Renal cortex interstitium (tissue), 11 donors: Measurements from ENCODE around the gene GALNT2. TPM values are rescaled to one million over a fixed set of nuclear protein-coding genes. Genes with fewer than 3 reads are reported as not detected.

Source experiments
- DNase-seq, 11 donors: peaks; one replicate each; pipeline ENCODE4 v3.0.0-alpha.2; 2013; ENCODE audit warnings: low read depth in 9 of 11, low spot score in 4 of 11; ENCODE audit errors: extremely low read depth in 1 of 11
- polyA plus RNA-seq, 3 donors: library from polyadenylated mRNA; unstranded; fragments of 120-200 nt; gene quantifications; one replicate each; pipeline ENCODE4 v1.2.1, GENCODE V29; 2013; ENCODE audit not compliant: insufficient read length in 3 of 3

Gene GALNT2
- polyA plus RNA-seq, 3 donors = 57.1 to 65.1 (median 59.2) TPM

- no peak for DNase-seq
Observed at GRCh38 chr1:230284891-230285290, 217.9 kb downstream of the GALNT2 start.

DNA sequence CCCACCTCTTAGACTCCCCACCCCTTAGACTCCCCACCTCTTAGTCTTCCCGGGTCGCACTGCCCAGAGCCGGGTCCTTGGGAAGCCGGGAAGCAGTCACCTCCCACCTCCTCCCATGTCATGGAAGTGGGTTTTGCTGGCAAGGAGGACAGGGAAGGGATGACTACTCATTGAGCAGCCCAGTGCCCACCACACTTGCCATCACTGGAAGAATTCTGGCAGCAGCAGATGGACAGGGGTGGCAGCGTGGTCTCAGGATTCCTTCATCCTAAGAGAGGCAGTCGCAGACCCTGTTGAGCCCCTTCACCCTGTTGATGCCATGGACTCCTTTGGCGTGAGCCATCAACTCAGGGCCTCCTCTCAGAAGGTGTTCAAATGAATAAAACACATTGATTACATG lies 218.3 kb downstream of the GALNT2 start:
- no peak for DNase-seq

DNA sequence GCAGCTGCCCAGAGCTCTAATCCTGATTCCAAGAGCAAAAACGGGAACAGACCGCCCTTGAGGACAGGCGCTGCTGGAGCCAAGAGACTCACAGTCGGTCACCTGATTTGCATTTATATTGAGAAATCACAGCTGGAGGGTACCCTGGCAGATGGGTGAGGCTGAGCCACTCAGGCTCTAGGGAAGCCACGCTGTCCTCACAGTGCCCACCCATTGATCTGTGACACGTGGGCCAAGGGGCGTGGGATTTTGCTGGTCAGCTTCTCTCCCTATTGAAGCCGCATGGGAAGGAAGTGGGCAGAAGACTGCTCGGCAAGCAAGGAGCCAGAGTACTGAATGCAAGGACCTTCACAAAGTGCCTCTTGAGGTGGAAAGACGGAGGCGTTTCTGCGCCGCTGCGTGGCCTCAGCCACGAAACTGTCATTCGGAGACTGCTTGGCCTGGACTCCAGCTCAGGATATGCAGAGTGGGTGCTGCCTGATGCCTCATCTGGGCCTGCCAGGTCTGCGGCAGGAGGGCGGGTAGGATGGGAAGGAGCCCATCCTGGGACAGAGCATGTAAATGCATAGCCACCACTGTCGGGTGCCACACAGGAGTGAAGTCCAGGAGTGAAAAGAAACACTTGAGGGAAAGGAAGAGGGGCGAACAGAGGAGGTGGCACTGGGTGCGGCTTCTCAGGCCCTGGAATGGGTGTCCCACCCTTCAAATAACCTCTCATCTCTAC lies 219.3 kb downstream of the GALNT2 start:
- DNase-seq = no peak

GRCh38 chr1:230286890-230287269 lies 219.8 kb downstream of the GALNT2 start:
- no peak for DNase-seq

GRCh38 chr1:230287674-230288315 lies 220.8 kb downstream of the GALNT2 start:
- DNase-seq = no peak

GRCh38 chr1:230288641-230289349 lies 221.8 kb downstream of the GALNT2 start:
- no peak for DNase-seq

GRCh38 chr1:230289350-230289644 lies 222.3 kb downstream of the GALNT2 start:
- no peak for DNase-seq

DNA sequence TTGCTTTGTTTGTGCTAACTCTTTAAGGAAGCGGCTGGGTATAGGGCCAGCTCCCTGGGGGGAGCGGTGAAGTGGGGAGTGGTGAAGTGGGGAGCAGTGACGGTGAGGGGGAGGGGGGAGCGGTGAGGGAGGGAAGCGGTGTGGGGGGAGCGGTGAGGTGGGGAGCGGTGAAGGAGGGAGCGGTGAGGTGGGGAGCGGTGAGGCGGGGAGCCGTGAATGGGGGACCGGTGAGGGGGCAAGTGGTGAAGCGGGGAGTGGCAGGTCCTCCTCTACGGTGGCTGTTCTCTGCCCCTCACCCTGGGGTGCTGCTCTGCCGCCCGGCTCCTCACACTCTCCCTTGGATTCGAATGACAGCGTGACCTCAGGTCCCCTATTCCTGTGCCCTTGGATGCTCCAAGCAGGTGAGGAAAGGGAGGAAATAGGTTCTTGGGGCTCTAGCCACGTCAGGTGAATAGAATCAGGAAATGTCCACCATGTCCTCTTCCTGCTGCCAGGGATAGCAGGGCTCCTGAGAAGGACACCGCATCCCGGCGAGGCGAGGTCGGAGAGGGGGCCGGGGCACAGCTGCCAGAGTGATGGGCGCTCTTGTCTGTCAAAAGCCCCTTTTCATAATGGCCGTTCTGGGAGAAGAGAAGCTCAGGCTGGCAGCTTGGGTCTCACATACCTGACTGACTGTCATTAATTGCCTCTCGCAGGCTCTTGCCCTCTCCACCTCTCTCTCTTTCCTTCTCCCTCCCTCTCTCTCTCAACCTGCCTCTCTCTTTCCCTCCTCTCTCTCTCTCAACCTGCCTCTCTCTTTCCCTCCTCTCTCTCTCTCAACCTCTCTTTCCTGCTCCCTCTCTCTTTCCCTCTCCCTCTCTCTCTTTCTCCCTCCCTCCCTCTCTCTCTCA lies 224.9 kb downstream of the GALNT2 start:
- DNase-seq = no peak

DNA sequence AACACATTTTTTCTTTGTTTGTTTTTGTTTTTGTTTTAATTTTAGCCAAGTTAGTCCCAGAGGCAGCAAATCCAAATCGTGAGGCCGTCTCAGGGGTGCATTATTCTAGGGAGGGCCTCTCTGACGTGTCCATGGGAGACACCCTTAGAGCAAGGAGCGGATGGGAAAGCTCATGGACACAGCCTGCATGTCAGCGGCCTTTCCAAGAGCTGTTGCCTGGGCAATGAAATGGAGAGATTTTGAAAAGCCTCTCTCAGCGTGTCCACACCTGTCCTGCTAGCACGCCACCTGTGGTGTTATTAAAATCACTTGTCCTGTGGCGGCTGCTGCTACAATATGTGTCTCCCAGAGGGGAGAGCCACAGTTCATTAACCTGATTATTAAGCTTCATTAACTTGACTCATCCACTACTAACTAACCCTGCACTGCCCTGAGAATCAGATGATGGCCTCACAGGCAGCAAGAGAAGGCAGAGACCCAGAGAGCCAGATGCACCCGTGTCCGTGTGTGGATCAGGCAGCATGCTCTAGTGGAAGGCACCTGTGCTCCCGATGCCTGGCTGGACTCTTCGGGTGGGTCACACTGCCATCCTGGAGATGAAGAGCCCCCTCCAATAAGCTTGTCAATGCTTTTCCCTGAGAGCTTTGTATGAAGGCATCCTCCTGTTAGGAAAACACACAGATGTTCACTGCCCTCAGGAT lies 225.8 kb downstream of the GALNT2 start:
- DNase-seq = no peak

GRCh38 chr1:230293390-230293700 lies 226.3 kb downstream of the GALNT2 start:
- no peak for DNase-seq

DNA sequence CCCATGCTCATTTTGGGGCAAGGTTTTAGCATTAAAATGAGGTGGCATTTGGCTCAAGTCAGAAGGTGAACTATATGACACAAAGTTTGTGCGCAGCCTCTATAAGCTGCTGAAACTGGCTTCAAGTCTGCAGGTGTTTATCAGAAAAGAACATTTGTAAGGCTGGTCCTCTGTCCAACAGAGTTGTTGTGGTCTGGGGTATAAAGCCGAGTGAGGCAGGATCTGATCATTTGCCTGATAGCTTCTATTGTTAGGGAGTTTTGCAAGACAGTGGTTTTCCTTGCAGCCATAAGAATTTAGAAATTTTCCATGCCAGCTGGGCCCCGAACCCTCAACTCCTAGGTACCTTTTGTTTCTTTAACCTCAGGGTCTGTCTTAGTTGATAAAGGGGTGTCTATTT lies 228.3 kb downstream of the GALNT2 start:
- no peak for DNase-seq

DNA sequence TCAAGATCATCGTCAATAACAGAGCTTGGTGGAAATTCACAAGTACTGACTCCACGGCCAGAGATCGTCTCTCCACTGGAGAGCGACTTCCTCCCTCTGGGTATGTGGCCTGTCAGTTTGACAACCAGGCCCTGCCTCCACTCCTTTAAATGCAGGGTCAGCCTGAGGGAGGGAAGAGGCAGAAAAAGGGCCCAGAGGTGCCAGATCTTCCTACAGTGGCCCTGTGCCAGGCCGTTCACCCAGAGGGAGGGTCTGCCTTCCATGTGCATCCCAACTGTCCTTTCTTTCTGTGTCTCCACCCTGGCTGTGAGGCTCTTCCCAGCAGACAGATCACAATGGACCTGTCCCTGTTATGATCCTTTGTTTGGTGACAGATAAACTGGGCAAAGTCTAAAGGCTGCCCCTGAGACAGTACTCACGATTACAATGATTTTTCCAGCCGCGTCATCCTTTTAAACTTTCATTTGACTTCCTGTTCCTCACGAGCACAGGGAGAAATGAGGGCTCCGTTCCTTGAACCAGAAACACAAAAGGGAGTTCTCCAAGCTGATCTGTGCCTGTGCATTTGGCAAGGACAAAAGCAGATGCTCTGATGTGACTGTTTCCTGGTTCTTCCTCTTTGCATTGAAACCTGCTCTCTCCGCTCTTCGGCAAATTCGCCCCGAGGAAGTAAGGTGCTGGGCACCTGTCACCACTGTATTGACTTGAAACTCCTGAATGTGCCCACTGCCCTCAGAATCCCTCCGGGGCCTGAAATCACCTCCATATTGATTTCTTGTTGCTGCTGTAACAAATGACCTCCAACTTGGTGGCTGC lies 232.4 kb downstream of the GALNT2 start:
- DNase-seq = no peak

DNA sequence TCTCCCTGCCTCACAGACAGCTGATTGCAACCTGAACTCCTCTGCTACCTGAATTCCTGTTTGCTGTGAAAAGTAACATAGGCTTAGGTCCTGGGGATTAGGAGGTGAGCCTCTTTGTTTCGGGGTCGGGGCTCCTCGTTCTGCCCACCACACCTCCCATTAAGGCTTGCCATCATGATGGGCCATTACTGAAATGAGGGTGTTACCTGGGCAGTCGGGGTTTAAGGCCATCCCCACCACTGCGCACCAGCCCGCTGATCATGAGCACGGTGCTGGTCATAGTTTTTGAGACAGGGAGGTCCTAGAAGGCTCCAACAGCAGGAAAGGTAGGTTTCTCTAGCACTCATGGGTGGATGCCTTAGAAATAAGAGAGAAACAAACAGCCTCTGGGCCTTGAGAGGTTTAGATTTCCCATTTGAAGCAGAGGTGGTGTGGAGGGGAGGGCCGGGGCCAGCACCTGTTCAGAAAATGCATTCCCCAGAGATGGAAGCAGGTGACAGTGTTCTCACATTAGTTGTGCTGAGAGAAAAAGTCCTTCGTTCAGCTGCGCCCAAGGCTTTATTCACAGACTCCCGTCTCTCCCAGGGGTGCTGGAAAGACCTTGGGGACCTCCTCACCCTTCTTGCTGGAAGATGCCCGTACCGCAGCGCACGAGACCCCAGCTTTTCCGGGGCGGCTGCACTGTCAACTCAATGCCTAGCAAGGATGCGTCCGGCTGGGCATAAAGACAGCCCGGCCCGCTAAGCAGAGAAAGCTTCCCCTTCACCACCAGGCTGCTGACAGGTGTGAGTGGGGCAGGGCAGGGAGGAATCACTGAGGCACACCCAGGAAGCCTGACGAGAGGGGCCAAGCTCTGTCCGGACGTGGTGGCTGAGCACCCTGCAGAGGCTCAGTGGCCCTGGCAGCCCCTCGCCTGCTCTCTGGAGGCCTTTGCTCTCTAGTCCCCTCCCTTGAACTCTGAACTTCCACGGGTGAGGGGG lies 233.6 kb downstream of the GALNT2 start:
- DNase-seq = no peak

GRCh38 chr1:230301322-230301721 lies 234.3 kb downstream of the GALNT2 start:
- DNase-seq = no peak

DNA sequence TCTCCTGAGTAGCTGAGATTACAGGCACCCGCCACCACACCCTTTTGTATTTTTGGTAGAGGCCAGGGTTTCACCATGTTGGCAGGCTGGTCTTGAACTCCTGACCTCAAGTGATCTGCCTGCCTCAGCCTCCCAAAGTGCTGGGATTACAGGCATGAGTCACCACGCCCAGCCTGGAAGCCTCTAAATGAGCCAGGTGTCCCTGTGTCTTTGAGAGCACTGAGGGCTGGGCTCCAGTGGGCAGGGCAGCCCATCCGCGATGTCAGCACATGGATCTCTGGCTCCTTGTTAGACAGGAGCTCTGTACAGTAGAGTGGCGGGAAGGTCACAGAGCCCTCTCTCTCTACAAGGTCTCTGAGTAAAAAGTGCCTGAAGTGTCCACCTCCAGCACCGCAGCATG lies 234.8 kb downstream of the GALNT2 start:
- DNase-seq = no peak

- no peak for DNase-seq
Observed at GRCh38 chr1:230303069-230303468, 236.0 kb downstream of the GALNT2 start.

DNA sequence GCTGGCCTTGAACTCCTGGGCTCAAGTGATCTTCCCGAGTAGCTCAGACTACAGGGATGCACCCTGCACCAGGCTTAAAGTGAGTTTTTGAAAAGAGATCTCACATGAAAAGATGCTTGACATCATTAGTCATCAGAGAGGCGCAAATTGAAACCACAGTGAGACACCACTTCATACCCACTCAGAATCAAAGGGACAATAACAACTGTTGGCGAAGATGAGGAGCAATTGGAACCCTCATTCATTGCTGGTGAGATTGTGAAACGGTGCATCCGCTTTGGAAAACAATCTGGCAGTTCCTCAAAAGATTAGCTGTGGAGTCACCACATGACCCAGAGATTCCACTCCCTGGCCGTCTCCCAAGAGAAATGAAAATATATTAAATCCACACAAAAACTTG lies 236.8 kb downstream of the GALNT2 start:
- DNase-seq = no peak
